ENCODE results near the gene SMARCA4. TPM values are rescaled to one million over a fixed set of nuclear protein-coding genes. Genes with fewer than 3 reads are reported as not detected.
A peak's percentile ranks its signal among the peaks of the same experiment; 100 is the strongest.

The SMARCA4 gene
- total RNA-seq, 6 donors from 2014 or later: 82.8 to 245 (median 108) TPM

- H3K9me3 ChIP-seq: no peaks in the 10 kb centered on the region
- peak overlapping the region in 1 of 4 donors; percentile 16 for H3K27ac ChIP-seq
- no peaks in the 10 kb centered on the region for H3K36me3 ChIP-seq
- peaks cover 19 to 37% (median 24%) of the 10 kb centered on the region in 4 donors for H3K4me1 ChIP-seq
- TF ChIP-seq EP300 (IDR thresholded peaks at IDR 0.05): no peak
- TF ChIP-seq CTCF (IDR thresholded peaks at IDR 0.05): no peak
- no peak for TF ChIP-seq POLR2A (IDR thresholded peaks at IDR 0.05)
- no peak for TF ChIP-seq POLR2AphosphoS5 (IDR thresholded peaks at IDR 0.05)
- 87 to 91% methylated on average over 8 of the region's 8 CpGs for WGBS, 2 donors
- H3K4me3 ChIP-seq: no peak overlapping the region
- H3K27me3 ChIP-seq: no peaks in the 10 kb centered on the region
- no peak for ATAC-seq (ENCODE audit: low FRiP score in 2 of 2)
- no peak for DNase-seq
These were observed 10.4 kb downstream of the SMARCA4 start for GRCh38 chr19:10971107-10971726.

- DNase-seq (peak in 1 of 2 donors; percentile 29), ATAC-seq (ENCODE audit: low FRiP score in 2 of 2) (peak; percentile 34 to 65)
- 53 to 56% methylated on average over 17 to 18 of the region's 19 CpGs for WGBS, 2 donors
- no peaks in the 10 kb centered on the region for H3K36me3 ChIP-seq
- peak overlapping the region; percentile 64 to 76 (median 74) for H3K27ac ChIP-seq
- no peaks in the 10 kb centered on the region for H3K27me3 ChIP-seq
- peak overlapping the region in 1 of 4 donors; percentile 25 for H3K4me3 ChIP-seq
- TF ChIP-seq CTCF (IDR thresholded peaks at IDR 0.05) (no peak), POLR2AphosphoS5 (IDR thresholded peaks at IDR 0.05) (no peak), EP300 (IDR thresholded peaks at IDR 0.05) (no peak), POLR2A (IDR thresholded peaks at IDR 0.05) (no peak)
- H3K9me3 ChIP-seq: no peaks in the 10 kb centered on the region
- H3K4me1 ChIP-seq: peaks cover 22 to 36% (median 27%) of the 10 kb centered on the region in 4 donors
These were observed 14.7 kb downstream of the SMARCA4 start for GRCh38 chr19:10975374-10976130.

- DNase-seq (peak in 1 of 2 donors; percentile 36), ATAC-seq (ENCODE audit: low FRiP score in 2 of 2) (peak; percentile 41 to 74)
- H3K4me1 ChIP-seq: peaks cover 22 to 36% (median 27%) of the 10 kb centered on the region in 4 donors
- WGBS, 2 donors: 66 to 73% methylated on average over 19 of the region's 19 CpGs
- H3K4me3 ChIP-seq: peak overlapping the region in 1 of 4 donors; percentile 25
- no peak for TF ChIP-seq EP300 (IDR thresholded peaks at IDR 0.05)
- no peak for TF ChIP-seq POLR2A (IDR thresholded peaks at IDR 0.05)
- TF ChIP-seq POLR2AphosphoS5 (IDR thresholded peaks at IDR 0.05): no peak
- H3K9me3 ChIP-seq: no peaks in the 10 kb centered on the region
- peaks cover 0 to 4% (median 0%) of the 10 kb centered on the region in 4 donors for H3K36me3 ChIP-seq
- peak overlapping the region; percentile 64 to 76 (median 74) for H3K27ac ChIP-seq
- no peaks in the 10 kb centered on the region for H3K27me3 ChIP-seq
These were observed 15.5 kb downstream of the SMARCA4 start for GRCh38 chr19:10976131-10976892.

- Histone ChIP-seq H3K27ac (no peak overlapping the region), H3K4me3 (no peak overlapping the region), H3K27me3 (no peaks in the 10 kb centered on the region), H3K9me3 (no peaks in the 10 kb centered on the region), H3K36me3 (peaks cover 0 to 4% (median 0%) of the 10 kb centered on the region in 4 donors), H3K4me1 (peaks cover 22 to 33% (median 27%) of the 10 kb centered on the region in 4 donors)
- ATAC-seq (ENCODE audit: low FRiP score in 2 of 2): no peak
- no peak for DNase-seq
- TF ChIP-seq EP300 (IDR thresholded peaks at IDR 0.05) (no peak), CTCF (IDR thresholded peaks at IDR 0.05) (no peak), POLR2AphosphoS5 (IDR thresholded peaks at IDR 0.05) (no peak), POLR2A (IDR thresholded peaks at IDR 0.05) (no peak)
- 70 to 93% methylated on average over 4 to 5 of the region's 5 CpGs for WGBS, 2 donors
These were observed 16.9 kb downstream of the SMARCA4 start for GRCh38 chr19:10977742-10978092.

GRCh38 chr19:10979951-10980381, 19.1 kb downstream of the SMARCA4 start:
- H3K4me3 ChIP-seq: no peak overlapping the region
- DNase-seq (no peak), ATAC-seq (ENCODE audit: low FRiP score in 2 of 2) (peak in 1 of 2 donors; percentile 19)
- H3K36me3 ChIP-seq: peaks cover 6 to 15% (median 12%) of the 10 kb centered on the region in 4 donors
- no peak overlapping the region for H3K27ac ChIP-seq
- no peaks in the 10 kb centered on the region for H3K9me3 ChIP-seq
- TF ChIP-seq CTCF (IDR thresholded peaks at IDR 0.05) (no peak), EP300 (IDR thresholded peaks at IDR 0.05) (no peak), POLR2AphosphoS5 (IDR thresholded peaks at IDR 0.05) (no peak), POLR2A (IDR thresholded peaks at IDR 0.05) (no peak)
- no peaks in the 10 kb centered on the region for H3K27me3 ChIP-seq
- peaks cover 22 to 32% (median 27%) of the 10 kb centered on the region in 4 donors for H3K4me1 ChIP-seq
- 66 to 73% methylated on average over 7 to 15 of the region's 15 CpGs for WGBS, 2 donors
